HUDEP-2 (cell line): ENCODE measurements around the gene ANO10.
"Not testable (repeated sequence)": the region's sequence is repeated elsewhere in the genome, so short reads cannot be mapped to it uniquely, and the experiment has no call there.

Experiments used
- DNase-seq, 76 experiments: peaks; one replicate each; lab custom pipeline; 2025; ENCODE audit not compliant: unreplicated experiment in 76 of 76; lab: John Stamatoyannopoulos, UW

The ANO10 gene

DNA sequence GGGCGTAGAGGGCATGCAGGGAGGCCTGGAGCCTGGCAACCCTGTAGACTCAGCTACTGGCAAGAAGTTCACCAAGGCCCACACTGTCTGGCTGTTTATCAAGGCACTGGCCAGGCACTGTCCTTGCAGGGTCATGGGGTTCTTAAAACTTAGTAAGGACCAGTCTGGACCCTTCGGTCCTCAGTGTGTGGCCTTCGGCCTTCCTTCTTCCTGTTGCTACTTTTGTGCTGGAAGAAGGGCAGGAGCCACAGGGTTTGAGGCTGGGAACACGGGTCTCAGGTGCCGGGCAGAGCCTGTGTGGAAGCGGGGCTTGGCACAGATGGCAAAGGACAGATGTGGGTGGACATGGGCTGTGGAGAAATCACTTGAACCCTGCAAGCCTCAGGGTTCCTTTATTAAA is 258.9 kb downstream of the ANO10 start:
- DNase-seq: no peak

- DNase-seq: no peak
Observed at GRCh38 chr3:43362183-43362582, 259.6 kb downstream of the ANO10 start.

- no peak for DNase-seq
Observed at GRCh38 chr3:43361077-43361476, 260.7 kb downstream of the ANO10 start.

DNA sequence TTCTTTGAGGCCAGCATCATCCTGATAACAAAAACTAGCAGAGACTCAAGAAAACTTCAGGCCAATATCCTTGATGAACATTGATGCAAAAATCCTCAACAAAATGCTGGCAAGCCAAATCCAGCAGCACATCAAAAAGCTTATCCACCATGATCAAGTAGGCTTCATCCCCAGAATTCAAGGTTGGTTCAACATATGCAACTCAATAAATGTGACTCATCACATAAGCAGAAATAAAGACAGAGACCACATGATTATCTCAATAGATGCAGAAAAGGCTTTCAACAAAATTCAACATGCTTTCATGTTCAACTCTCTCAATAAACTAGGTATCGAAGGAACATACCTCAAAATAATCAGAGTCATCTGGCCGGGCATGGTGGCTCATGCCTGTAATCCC is 265.8 kb downstream of the ANO10 start:
- DNase-seq: not testable (repeated sequence)

GRCh38 chr3:43353923-43354670 is 267.7 kb downstream of the ANO10 start:
- no peak for DNase-seq

DNA sequence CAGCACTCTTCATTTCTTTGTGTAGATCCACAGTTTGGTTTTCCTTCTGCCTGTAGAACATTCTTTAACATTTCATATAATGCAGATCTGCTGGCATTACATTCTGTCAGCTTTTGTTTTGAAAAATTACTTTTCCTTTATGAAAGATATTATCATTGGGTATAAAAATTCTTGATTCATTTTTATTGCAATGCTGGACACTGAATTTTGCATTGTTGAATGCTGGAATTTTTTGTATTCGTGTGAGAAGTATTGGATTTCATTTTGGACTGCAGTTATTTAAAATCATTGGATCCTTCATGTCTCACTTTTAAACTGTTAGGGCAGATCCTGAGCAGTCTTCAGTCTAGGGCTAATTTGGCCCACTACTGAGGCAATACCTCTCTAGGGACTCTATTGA is 268.4 kb downstream of the ANO10 start:
- DNase-seq: no peak

GRCh38 chr3:43349716-43350115 is 272.1 kb downstream of the ANO10 start:
- peak in 66 of 76 experiments; percentile 3 to 66 (median 34) for DNase-seq

GRCh38 chr3:43348852-43349574 is 272.8 kb downstream of the ANO10 start:
- DNase-seq: no peak

DNA sequence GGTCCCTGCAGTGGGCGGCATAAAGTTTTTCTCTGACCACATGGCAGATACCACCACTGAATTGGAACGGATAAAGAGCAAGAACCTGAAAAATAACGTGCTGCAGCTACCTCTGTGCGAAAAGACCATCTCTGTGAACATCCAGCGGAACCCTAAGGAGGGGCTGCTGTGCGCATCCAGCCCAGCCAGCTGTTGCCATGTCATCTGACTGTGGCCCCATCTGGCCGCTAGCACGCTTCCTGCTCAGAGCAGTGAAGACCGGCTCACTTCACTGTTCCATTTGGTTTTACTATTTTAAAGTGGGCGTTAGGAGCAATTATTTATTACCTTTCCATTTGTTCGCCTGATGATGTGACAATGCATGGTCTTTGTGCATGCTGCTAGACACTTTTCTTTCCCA is 273.5 kb downstream of the ANO10 start:
- no peak for DNase-seq

DNA sequence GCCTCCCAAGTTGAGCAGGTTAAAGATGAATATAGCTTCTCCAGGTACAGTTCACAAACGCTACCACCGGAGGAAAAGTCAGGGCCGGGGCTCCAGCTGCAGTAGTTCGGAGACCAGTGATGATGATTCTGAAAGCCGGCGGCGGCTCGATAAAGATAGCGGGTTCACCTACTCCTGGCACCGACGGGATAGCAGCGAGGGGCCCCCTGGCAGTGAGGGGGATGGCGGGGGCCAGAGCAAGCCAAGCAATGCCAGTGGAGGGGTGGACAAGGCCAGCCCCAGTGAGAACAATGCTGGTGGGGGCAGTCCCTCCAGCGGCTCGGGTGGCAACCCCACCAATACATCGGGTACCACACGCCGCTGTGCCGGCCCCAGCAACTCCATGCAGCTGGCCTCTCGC is 274.0 kb downstream of the ANO10 start:
- DNase-seq: no peak

DNA sequence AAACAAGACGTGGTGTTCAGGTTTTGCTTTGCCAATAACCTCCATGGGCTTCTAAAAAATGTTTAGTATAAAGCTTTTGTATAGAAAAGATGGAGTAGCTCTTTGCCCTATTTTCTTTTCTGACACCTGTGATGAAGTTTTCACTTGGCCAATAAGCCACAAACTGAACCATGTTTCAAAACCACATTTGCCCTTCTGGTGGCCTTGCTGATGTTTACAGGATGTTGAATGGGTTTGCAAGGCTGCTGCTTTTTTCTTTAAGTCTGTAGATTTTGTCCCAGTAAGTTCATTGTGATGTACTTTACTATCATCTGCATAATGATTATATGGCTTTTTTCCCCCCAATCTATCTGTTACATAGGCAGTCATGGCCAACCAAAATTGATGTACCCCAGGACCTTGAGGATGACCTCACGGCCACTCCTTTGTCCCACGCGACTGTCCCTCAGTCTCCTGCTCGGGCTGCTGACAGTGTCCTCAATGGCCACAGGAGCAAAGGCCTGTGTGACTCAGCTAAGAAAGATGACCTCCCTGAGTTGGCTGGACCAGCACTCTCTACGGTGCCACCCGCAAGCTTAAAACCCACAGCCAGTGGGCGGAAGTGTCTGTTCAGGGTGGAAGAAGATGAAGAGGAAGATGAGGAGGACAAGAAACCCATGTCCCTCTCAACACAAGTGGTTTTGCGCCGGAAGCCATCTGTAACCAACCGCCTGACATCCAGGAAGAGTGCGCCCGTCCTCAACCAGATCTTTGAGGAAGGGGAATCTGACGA is 274.6 kb downstream of the ANO10 start:
- DNase-seq: no peak

GRCh38 chr3:43345877-43346276 is 275.9 kb downstream of the ANO10 start:
- no peak for DNase-seq

- no peak for DNase-seq
Observed at GRCh38 chr3:43345246-43345645, 276.6 kb downstream of the ANO10 start.

DNA sequence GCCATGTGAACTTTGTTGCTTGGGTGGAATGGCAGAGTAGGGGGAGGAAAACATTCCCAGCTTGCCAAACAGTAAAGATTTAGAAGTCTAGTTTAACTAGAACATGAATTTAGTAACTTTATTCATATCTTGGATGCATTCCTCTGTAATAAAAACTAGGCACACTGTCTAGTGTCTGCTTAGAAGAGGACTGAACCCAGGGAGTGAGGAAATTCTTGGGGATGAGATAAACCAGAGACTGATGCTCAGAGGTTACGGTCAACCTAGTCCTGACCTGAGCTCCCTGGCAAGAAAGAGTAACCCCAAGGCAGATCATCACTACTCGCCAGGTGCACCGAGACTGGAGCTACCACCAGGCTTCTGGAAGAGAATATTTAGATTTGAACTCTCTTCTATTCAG is 277.3 kb downstream of the ANO10 start:
- no peak for DNase-seq

GRCh38 chr3:43343815-43344214 is 278.0 kb downstream of the ANO10 start:
- DNase-seq: no peak

DNA sequence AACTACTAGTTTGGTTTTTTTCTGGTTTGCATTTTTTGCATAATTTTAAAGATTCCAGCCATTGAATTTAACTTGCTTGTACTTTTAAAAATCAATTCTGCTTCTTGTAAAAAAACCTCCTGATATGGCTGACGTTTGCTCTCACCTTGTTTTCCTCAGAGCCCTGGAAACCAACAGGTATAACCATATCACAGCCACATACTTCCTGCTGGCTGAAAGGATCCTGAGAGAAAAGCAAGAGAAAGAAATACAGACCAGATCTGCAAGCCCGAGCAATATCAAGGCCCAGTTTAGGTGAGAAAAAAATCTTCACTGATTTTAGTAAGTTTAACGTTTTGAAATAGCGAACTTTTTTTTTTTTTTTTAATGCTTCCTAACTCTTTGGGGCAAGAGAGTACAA is 278.6 kb downstream of the ANO10 start:
- DNase-seq: no peak

- DNase-seq: no peak
Observed at GRCh38 chr3:43341788-43342187, 280.0 kb downstream of the ANO10 start.

- DNase-seq: peak in 1 of 76 experiments; percentile 4
Observed at GRCh38 chr3:43340403-43340802, 281.4 kb downstream of the ANO10 start.

- no peak for DNase-seq
Observed at GRCh38 chr3:43338295-43338694, 283.5 kb downstream of the ANO10 start.

DNA sequence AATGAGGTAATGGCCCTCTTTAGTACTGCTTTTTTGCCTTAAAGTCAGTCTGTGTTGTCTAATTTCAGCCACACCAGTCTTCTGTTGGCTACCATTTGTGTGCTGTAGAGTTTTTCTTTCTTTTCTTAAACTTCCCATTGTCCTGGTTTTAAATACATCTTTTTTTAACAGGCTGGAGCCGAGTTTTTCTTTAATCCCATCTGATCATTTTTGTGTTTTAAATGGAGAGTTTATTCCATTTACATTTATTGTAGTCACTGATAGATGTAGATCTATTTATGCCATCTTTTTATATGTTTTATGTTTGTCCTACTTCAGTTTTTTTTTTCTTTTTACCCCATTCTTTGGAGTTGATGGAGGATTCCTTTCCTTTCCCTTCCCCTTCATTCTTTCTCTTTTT is 286.0 kb downstream of the ANO10 start:
- no peak for DNase-seq

GRCh38 chr3:43334976-43335375 is 286.8 kb downstream of the ANO10 start:
- no peak for DNase-seq

- DNase-seq: no peak
Observed at GRCh38 chr3:43331381-43331780, 290.4 kb downstream of the ANO10 start.
